NB4 (cell line): ENCODE results near the gene SMC1B.

Experiments used
- DNase-seq: peaks from one replicate; pipeline ENCODE4 v3.0.0; 2010; ENCODE audit warnings: low read depth
- H3K4me3 ChIP-seq: one replicate; pipeline ENCODE4 v1.5.1; 2011; ENCODE audit warnings: mild to moderate bottlenecking, low read depth, low read length, moderate library complexity
- CTCF ChIP-seq: IDR thresholded peaks from one replicate; pipeline ENCODE4 v1.5.1; 2012; ENCODE audit warnings: low read depth, low read length
- MYC ChIP-seq: IDR thresholded peaks from 2 replicates; pipeline ENCODE4 v1.6.1; 2011; ENCODE audit warnings: low read depth, low read length
- POLR2A ChIP-seq: IDR thresholded peaks from 2 replicates; pipeline ENCODE4 v1.6.1; 2011; ENCODE audit warnings: mild to moderate bottlenecking; ENCODE audit not compliant: insufficient read length; ENCODE audit errors: extremely low read depth
- TF ChIP-seq, protein P1 (sequence below): IDR thresholded peaks from 2 replicates; pipeline ENCODE4 v1.6.1; 2011; ENCODE audit warnings: low read depth, low read length

The SMC1B gene

GRCh38 chr22:45312415-45312814, 101.0 kb downstream of the SMC1B start:
- no peak for DNase-seq
- H3K4me3 ChIP-seq, result no peak overlapping the region

GRCh38 chr22:45310977-45311531, 102.3 kb downstream of the SMC1B start:
- TF ChIP-seq POLR2A, result no peak
- TF ChIP-seq MYC, result no peak
- TF ChIP-seq CTCF, result no peak
- TF ChIP-seq, protein P1, sequence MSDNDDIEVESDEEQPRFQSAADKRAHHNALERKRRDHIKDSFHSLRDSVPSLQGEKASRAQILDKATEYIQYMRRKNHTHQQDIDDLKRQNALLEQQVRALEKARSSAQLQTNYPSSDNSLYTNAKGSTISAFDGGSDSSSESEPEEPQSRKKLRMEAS, result no peak

More at GRCh38 chr22:45312415-45312814, 101.0 kb downstream of the SMC1B start:
- TF ChIP-seq MYC (no peak), CTCF (no peak), POLR2A (no peak)
- TF ChIP-seq, protein P1, result no peak

GRCh38 chr22:45310331-45310976, 102.9 kb downstream of the SMC1B start:
- peak overlapping the region; percentile 77 for H3K4me3 ChIP-seq
- DNase-seq, result peak; percentile 42
- no peak for TF ChIP-seq MYC
- TF ChIP-seq, protein P1, result no peak

More at GRCh38 chr22:45310977-45311531, 102.3 kb downstream of the SMC1B start:
- DNase-seq, result no peak
- H3K4me3 ChIP-seq, result peak overlapping the region; percentile 77

DNA sequence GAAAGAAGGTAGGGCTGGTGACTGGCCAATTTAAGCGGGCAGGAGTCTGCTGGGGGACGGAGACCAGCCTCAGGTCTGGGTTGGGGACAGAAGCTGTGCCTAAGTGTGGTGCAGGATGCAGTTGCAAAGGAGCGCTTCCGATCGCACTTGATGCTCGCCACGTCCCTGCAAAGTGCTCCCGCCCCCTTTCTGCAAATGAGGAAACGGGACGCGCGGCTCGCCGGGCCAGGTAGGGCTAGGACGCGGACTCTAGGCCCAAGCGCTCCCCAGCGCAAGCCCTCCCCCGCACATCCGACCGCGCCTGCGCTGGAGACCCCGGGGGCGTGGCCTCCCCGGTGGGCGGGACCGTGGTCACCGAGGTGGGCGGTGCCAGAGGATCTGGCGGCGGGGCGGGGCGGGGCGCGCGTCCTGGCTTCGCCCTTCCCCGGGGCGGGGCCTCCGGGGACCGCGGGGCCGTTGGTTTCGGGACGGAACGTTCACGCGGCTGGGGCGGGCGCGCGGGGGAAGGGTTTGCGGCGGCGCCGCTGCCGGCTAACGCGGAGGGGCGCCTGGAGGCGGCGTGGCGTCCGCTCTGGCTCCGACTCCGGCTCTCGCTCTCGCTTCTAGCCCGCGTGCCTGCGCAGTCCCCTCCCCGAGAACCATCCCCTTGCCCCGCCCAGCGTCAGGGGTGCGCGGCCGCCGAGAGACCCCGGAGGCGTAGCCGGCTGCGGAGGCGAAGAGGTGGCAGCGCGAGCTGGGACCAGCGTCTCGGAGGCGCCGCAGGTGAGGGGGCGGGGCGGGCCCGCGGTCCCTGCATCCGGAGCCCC, 103.8 kb downstream of the SMC1B start, which contains the start of gene FAM118A:
Gene FAM118A (plus strand): TSS at position 513 of the 806 bp plus-strand sequence. CDS start 12,446 bp downstream, outside the sequence.
- peak within 1 kb of the TSS; percentile 77 for H3K4me3 ChIP-seq
- DNase-seq, result peak; percentile 96
- peak; percentile 83 for TF ChIP-seq MYC
- TF ChIP-seq CTCF, result no peak
- TF ChIP-seq, protein P1, result peak; percentile 1; the same call in 1 of the 2 replicates
- peak; percentile 74 for TF ChIP-seq POLR2A

DNA sequence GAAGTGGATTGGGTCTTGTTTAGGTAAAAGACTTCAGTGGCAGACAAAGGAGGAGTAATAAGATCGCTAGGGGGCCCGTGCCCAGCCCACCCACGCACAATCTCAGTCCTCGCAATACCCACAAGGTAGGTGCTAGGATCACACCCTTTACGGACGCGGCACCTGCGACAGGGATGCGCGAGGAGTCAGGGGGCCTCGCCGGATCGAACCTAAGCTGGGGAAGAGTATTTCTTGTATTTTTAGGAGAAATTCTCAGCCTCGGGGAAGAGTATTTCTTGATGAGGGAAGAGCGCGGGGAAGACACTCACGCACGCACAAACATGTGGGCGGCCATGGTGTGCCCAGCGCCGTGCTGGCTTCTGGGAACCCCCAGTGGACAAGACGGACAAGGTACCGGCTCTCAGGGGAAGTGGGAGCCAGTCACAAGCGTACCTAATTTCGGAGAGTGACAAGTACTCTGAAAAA, 104.4 kb downstream of the SMC1B start:
- DNase-seq, result peak; percentile 56
- H3K4me3 ChIP-seq, result peak overlapping the region; percentile 40
- TF ChIP-seq CTCF, result no peak
- TF ChIP-seq, protein P1, result no peak
